ENCODE measurements around the gene PFN1. TPM values are rescaled to one million over a fixed set of nuclear protein-coding genes. Genes with fewer than 3 reads are reported as not detected.

The PFN1 gene
- total RNA-seq, 1 experiment from 2014 or later: 367 TPM

Small RNA genes within 50 kb of the gene (microRNA-seq; reads per million reads assigned to microRNA genes)
- gene MIR6864: not detected
- gene MIR6865: not detected

Other genes with a start within 250 kb of the PFN1 start
- 58.2 and 71.6 TPM in 2 replicates for gene PELP1, start 244.4 kb downstream of the PFN1 start, total RNA-seq (2022)
- 37.1 and 37.8 TPM in 2 replicates for gene ARRB2, start 237.9 kb downstream of the PFN1 start, total RNA-seq (2022)
- 9.1 and 9.4 TPM in 2 replicates for gene MED11, start 217.1 kb downstream of the PFN1 start, total RNA-seq (2022)
- 2.2 and 3.5 TPM in 2 replicates for gene ZMYND15, start 208.7 kb downstream of the PFN1 start, total RNA-seq (2022)
- gene CXCL16, start 208.6 kb downstream of the PFN1 start, total RNA-seq (2022): 44.8 and 55.3 TPM in 2 replicates
- 9.9 and 12.1 TPM in 2 replicates for gene TM4SF5, start 176.6 kb downstream of the PFN1 start, total RNA-seq (2022)
- gene VMO1, start 162.2 kb downstream of the PFN1 start, total RNA-seq (2022): 0.54 TPM in 1 of 2 replicates, not detected in the other
- gene GLTPD2, start 159.6 kb downstream of the PFN1 start, total RNA-seq (2022): 11.8 and 15.6 TPM in 2 replicates
- 133 and 136 TPM in 2 replicates for gene PSMB6, start 152.4 kb downstream of the PFN1 start, total RNA-seq (2022)
- gene PLD2, start 141.4 kb downstream of the PFN1 start, total RNA-seq (2022): 46.5 and 47.2 TPM in 2 replicates
- 47.7 and 49.4 TPM in 2 replicates for gene MINK1, start 115.2 kb downstream of the PFN1 start, total RNA-seq (2022)
- 0.86 and 1.0 TPM in 2 replicates for gene C17orf107, start 49.0 kb downstream of the PFN1 start, total RNA-seq (2022)
- not detected in 2 replicates for gene CHRNE, start 45.4 kb downstream of the PFN1 start, total RNA-seq (2022)
- gene GP1BA, start 16.3 kb downstream of the PFN1 start, total RNA-seq (2022): not detected in 2 replicates
- 36.5 and 40.1 TPM in 2 replicates for gene SLC25A11, start 8.5 kb downstream of the PFN1 start, total RNA-seq (2022)
- gene RNF167, start 8.3 kb downstream of the PFN1 start, total RNA-seq (2022): 55.1 and 60.9 TPM in 2 replicates
- 8.1 and 10.6 TPM in 2 replicates for gene ENO3, start 2.6 kb upstream of the PFN1 start, total RNA-seq (2022)
- gene SPAG7, start 19.3 kb upstream of the PFN1 start, total RNA-seq (2022): 20.5 and 23.1 TPM in 2 replicates
- 16.2 and 18.8 TPM in 2 replicates for gene CAMTA2, start 39.1 kb upstream of the PFN1 start, total RNA-seq (2022)
- 0.64 and 1.4 TPM in 2 replicates for gene INCA1, start 49.0 kb upstream of the PFN1 start, total RNA-seq (2022)
- 87.5 and 92.0 TPM in 2 replicates for gene KIF1C, start 49.4 kb upstream of the PFN1 start, total RNA-seq (2022)
- gene SLC52A1, start 86.9 kb upstream of the PFN1 start, total RNA-seq (2022): not detected in 2 replicates
- gene ZFP3, start 129.9 kb upstream of the PFN1 start, total RNA-seq (2022): 3.6 and 3.7 TPM in 2 replicates
- 7.5 and 9.1 TPM in 2 replicates for gene ZNF232, start 163.3 kb upstream of the PFN1 start, total RNA-seq (2022)
- gene USP6, start 167.5 kb upstream of the PFN1 start, total RNA-seq (2022): 0.16 and 0.21 TPM in 2 replicates
- gene ZNF594, start 243.3 kb upstream of the PFN1 start, total RNA-seq (2022): 6.2 and 7.5 TPM in 2 replicates

All from Caco-2 (cell line).